Esophagus muscularis mucosa (tissue), 4 donors: ENCODE results near the gene TC2N. TPM values are rescaled to one million over a fixed set of nuclear protein-coding genes. Genes with fewer than 3 reads are reported as not detected.
"Not testable (repeated sequence)": the region's sequence is repeated elsewhere in the genome, so short reads cannot be mapped to it uniquely, and the experiment has no call there.

Source experiments
- DNase-seq: peaks from one replicate; pipeline ENCODE4 v3.0.0-alpha.2; 2017; ENCODE audit errors: extremely low spot score
- H3K27ac ChIP-seq, 4 donors: fragments of 200-600 bp; sonication (generic); replicated peaks in 1 of 4; 1 replicate in 3 of 4; 2 replicates in 1 of 4; pipeline ENCODE4 v1.5.1; 2016 to 2019; ENCODE audit warnings: mild to moderate bottlenecking in 1 of 4
- H3K27me3 ChIP-seq, 4 donors: fragments of 200-600 bp; sonication (generic); one replicate each; pipeline versions ENCODE4 v1.5.1 to v1.6.0; 2016 to 2019
- H3K36me3 ChIP-seq, 4 donors: fragments of 200-600 bp; sonication (generic); one replicate each; pipeline ENCODE4 v1.5.1; 2016 to 2019
- H3K4me1 ChIP-seq, 4 donors: fragments of 200-600 bp; sonication (generic); one replicate each; pipeline ENCODE4 v1.5.1; 2016 to 2019
- H3K4me3 ChIP-seq, 4 donors: fragments of 200-600 bp; sonication (generic); 1 replicate in 2 of 4; 2 replicates in 2 of 4; pipeline ENCODE4 v1.5.1; 2016 to 2019; ENCODE audit warnings: mild to moderate bottlenecking in 4 of 4, moderate library complexity in 1 of 4
- H3K9me3 ChIP-seq, 4 donors: fragments of 200-600 bp; sonication (generic); 1 replicate in 3 of 4; 2 replicates in 1 of 4; pipeline ENCODE4 v1.5.1; 2016 to 2019
- CTCF ChIP-seq, 3 experiments: fragments of 200-600 bp in 2 of 3; fragments of 450-650 bp in 1 of 3; sonication (generic) in 2 of 3; IDR thresholded peaks; one replicate each; pipeline ENCODE4 v1.5.1; 2017 to 2019; ENCODE audit warnings: antibody characterized with exemption in 3 of 3, mild to moderate bottlenecking in 2 of 3, moderate library complexity in 1 of 3
- EP300 ChIP-seq: sonication (generic); formaldehyde crosslinking; IDR thresholded peaks from one replicate; pipeline ENCODE4 v1.6.1; 2017; ENCODE audit warnings: antibody characterized with exemption
- POLR2A ChIP-seq: fragments of 450-650 bp; IDR thresholded peaks from one replicate; pipeline ENCODE4 v1.6.1; 2017; ENCODE audit warnings: antibody characterized with exemption, moderate library complexity, mild to moderate bottlenecking, low read depth
- POLR2AphosphoS5 ChIP-seq, 2 donors: sonication (generic); formaldehyde crosslinking; IDR thresholded peaks; one replicate each; pipeline ENCODE4 v1.6.1; 2017; ENCODE audit warnings: antibody characterized with exemption in 2 of 2
- WGBS: methylation state at CpG from one replicate; pipeline ENCODE4 v1.1.5; 2018; 5-methylcytosine and 5-hydroxymethylcytosine counted together
- intact Hi-C: fragments of 100-400 bp; cut with DNase I; formaldehyde crosslinking; loops from one replicate; pipeline ENCODE4 v1.15.1; 2023
- total RNA-seq, 4 donors: library from RNA; depleted of rRNA; stranded (reverse); fragments of >200 nt; gene quantifications; one replicate each; pipeline versions ENCODE4 v1.1.0 to v1.2.1, GENCODE V29; 2016

The TC2N gene
- total RNA-seq, 4 donors from 2014 or later: 17.8 to 27.8 (median 23.7) TPM

- WGBS: 91% methylated on average over 1 of the region's 1 CpG
- intact Hi-C loops: no loop called here
- Histone ChIP-seq H3K27ac (no peak overlapping the region), H3K4me1 (no peaks in the 10 kb centered on the region), H3K9me3 (peaks cover 0 to 14% (median 5%) of the 10 kb centered on the region in 4 donors), H3K36me3 (peaks cover 0 to 5% (median 0%) of the 10 kb centered on the region in 4 donors), H3K4me3 (no peak overlapping the region), H3K27me3 (no peaks in the 10 kb centered on the region)
- DNase-seq: no peak
- TF ChIP-seq POLR2AphosphoS5 (IDR thresholded peaks at IDR 0.05): no peak
Observed at GRCh38 chr14:91814317-91814716, 53.0 kb downstream of the TC2N start.

GRCh38 chr14:91810699-91811098, 56.6 kb downstream of the TC2N start:
- peaks cover 5 to 24% (median 9%) of the 10 kb centered on the region in 4 donors for H3K36me3 ChIP-seq
- intact Hi-C loops: no loop called here
- H3K27me3 ChIP-seq: no peaks in the 10 kb centered on the region
- TF ChIP-seq POLR2A (no peak), CTCF (IDR thresholded peaks at IDR 0.05) (no peak), EP300 (no peak), POLR2AphosphoS5 (IDR thresholded peaks at IDR 0.05) (no peak)
- H3K4me3 ChIP-seq: no peak overlapping the region
- peaks cover 0 to 36% (median 17%) of the 10 kb centered on the region in 4 donors for H3K9me3 ChIP-seq
- H3K27ac ChIP-seq: no peak overlapping the region
- H3K4me1 ChIP-seq: no peaks in the 10 kb centered on the region
- no peak for DNase-seq
- 90% methylated on average over 2 of the region's 2 CpGs for WGBS

- Histone ChIP-seq H3K36me3 (peaks cover 5 to 24% (median 9%) of the 10 kb centered on the region in 4 donors), H3K4me3 (no peak overlapping the region), H3K9me3 (peaks cover 0 to 44% (median 17%) of the 10 kb centered on the region in 4 donors), H3K27ac (no peak overlapping the region), H3K4me1 (no peaks in the 10 kb centered on the region), H3K27me3 (no peaks in the 10 kb centered on the region)
- DNase-seq: no peak
- TF ChIP-seq POLR2A (no peak), EP300 (no peak), CTCF (IDR thresholded peaks at IDR 0.05) (no peak), POLR2AphosphoS5 (IDR thresholded peaks at IDR 0.05) (no peak)
- intact Hi-C loops: no loop called here
Observed at GRCh38 chr14:91806716-91807115, 60.6 kb downstream of the TC2N start.

- 81% methylated on average over 1 of the region's 1 CpG for WGBS
- intact Hi-C loops, DNase-seq, H3K27ac ChIP-seq, H3K27me3 ChIP-seq, H3K4me3 ChIP-seq, H3K4me1 ChIP-seq: not testable (repeated sequence)
- Histone ChIP-seq H3K9me3 (peaks cover 0 to 44% (median 16%) of the 10 kb centered on the region in 4 donors), H3K36me3 (peaks cover 0 to 24% (median 9%) of the 10 kb centered on the region in 4 donors)
Observed at GRCh38 chr14:91806094-91806493, 61.2 kb downstream of the TC2N start.

- H3K9me3 ChIP-seq: peaks cover 0 to 39% (median 14%) of the 10 kb centered on the region in 4 donors
Observed at GRCh38 chr14:91805659-91806058, 61.7 kb downstream of the TC2N start.

More at GRCh38 chr14:91805659-91806058, 61.7 kb downstream of the TC2N start:
- no peak overlapping the region for H3K27ac ChIP-seq
- H3K4me3 ChIP-seq: no peak overlapping the region
- H3K4me1 ChIP-seq: no peaks in the 10 kb centered on the region
- no peak for TF ChIP-seq EP300
- no peak for TF ChIP-seq POLR2AphosphoS5 (IDR thresholded peaks at IDR 0.05)
- TF ChIP-seq CTCF (IDR thresholded peaks at IDR 0.05): no peak
- no peak for TF ChIP-seq POLR2A
- intact Hi-C loops: no loop called here
- no peaks in the 10 kb centered on the region for H3K27me3 ChIP-seq
- peaks cover 0 to 24% (median 9%) of the 10 kb centered on the region in 4 donors for H3K36me3 ChIP-seq
- no peak for DNase-seq
